Lung (tissue), 12 donors: ENCODE data around the gene PHLDB2. TPM values are rescaled to one million over a fixed set of nuclear protein-coding genes. Genes with fewer than 3 reads are reported as not detected.

ENCODE experiments used
- ATAC-seq: fragments of 200-7000 bp; cut with Tn5 transposase; one replicate; pipeline ENCODE4 v1.9.1; 2020; ENCODE audit warnings: moderate number of reproducible peaks; ENCODE audit not compliant: insufficient read depth, low FRiP score
- DNase-seq, 3 donors: peaks; one replicate each; pipeline ENCODE4 v3.0.0-alpha.2; 2013 to 2017
- H3K27ac ChIP-seq, 2 donors: one replicate each; pipeline ENCODE4 v1.5.1; 2013; ENCODE audit warnings: mild to moderate bottlenecking in 2 of 2, moderate library complexity in 2 of 2, control low read depth in 1 of 2, inconsistent platforms in 1 of 2, low read depth in 1 of 2, low read length in 1 of 2
- H3K27me3 ChIP-seq, 3 donors: one replicate each; pipeline ENCODE4 v1.5.1; 2013; ENCODE audit warnings: low read length in 2 of 3; ENCODE audit not compliant: control insufficient read depth in 3 of 3, insufficient read depth in 3 of 3
- H3K36me3 ChIP-seq, 4 donors: one replicate each; pipeline ENCODE4 v1.5.1; 2013; ENCODE audit warnings: low read length in 4 of 4, mild to moderate bottlenecking in 1 of 4, moderate library complexity in 1 of 4; ENCODE audit not compliant: control insufficient read depth in 4 of 4, insufficient read depth in 4 of 4
- H3K4me1 ChIP-seq, 5 donors: one replicate each; pipeline ENCODE4 v1.5.1; 2013; ENCODE audit warnings: low read length in 5 of 5, mild to moderate bottlenecking in 2 of 5, moderate library complexity in 1 of 5; ENCODE audit not compliant: control insufficient read depth in 5 of 5, insufficient read depth in 5 of 5
- H3K4me3 ChIP-seq: one replicate; pipeline ENCODE4 v1.5.1; 2013; ENCODE audit warnings: mild to moderate bottlenecking, control low read depth, moderate library complexity
- H3K9ac ChIP-seq, 2 donors: one replicate each; pipeline ENCODE4 v1.5.1; 2013; ENCODE audit warnings: low read length in 2 of 2, control low read depth in 1 of 2; ENCODE audit not compliant: insufficient read depth in 1 of 2
- H3K9me3 ChIP-seq, 4 donors: one replicate each; pipeline ENCODE4 v1.5.1; 2013; ENCODE audit warnings: low read length in 3 of 4, mild to moderate bottlenecking in 1 of 4, moderate library complexity in 1 of 4; ENCODE audit not compliant: control insufficient read depth in 4 of 4, insufficient read depth in 3 of 4
- WGBS, 2 donors: extraction: QIAGEN DNeasy Blood & Tissue Kit; methylation state at CpG; one replicate each; pipeline ENCODE4 v1.1.7; 2013; 5-methylcytosine and 5-hydroxymethylcytosine counted together
- polyA plus RNA-seq, 2 donors: library from polyadenylated mRNA; stranded (reverse); fragments of 200-250 nt; gene quantifications; one replicate each; pipeline ENCODE4 v1.2.1, GENCODE V29; 2013
- total RNA-seq, 2 donors: library from RNA; depleted of rRNA in 1 of 2; stranded (reverse); fragments of >200 nt in 1 of 2; gene quantifications; one replicate each; pipeline ENCODE4 v1.2.1, GENCODE V29; 2014 to 2021
- TF ChIP-seq, protein P1 (sequence below): IDR thresholded peaks from 2 replicates; pipeline ENCODE4 v1.5.1; 2012; ENCODE audit warnings: mild to moderate bottlenecking; ENCODE audit errors: control extremely low read depth, extremely low read depth
- donor health status: control.
- donor health status: control.
- donor health status: Bipolar disorder and iron deficiency.
- donor health status: healthy.
- donor health status: DM: yes; HTN: yes; CAD: no.

Gene PHLDB2
- total and polyA plus RNA-seq, 4 donors: 14.4 to 58.1 (median 26.7) TPM

DNA sequence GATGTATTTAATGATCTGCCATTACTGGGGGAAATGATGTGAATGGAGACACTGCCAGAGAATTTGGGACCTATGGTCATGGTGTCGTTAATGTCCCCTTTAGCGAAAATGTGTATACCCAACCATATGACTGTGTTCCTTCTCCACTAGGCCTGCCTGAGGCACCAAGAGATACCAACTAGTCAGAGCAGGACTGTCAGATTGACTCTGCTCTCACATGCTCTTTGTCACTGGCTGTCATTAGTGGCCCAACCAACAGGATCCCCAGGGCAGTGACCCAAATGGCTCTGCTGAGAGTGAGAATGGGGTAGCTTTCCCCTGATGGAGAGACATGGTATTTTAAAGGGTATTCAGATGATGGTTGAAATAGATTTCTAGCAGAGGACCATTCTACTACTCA, 142.5 kb downstream of the PHLDB2 start:
- Histone ChIP-seq H3K36me3 (no peaks in the 10 kb centered on the region), H3K27me3 (no peaks in the 10 kb centered on the region), H3K4me3 (no peak overlapping the region), H3K4me1 (peaks cover 0 to 45% (median 7%) of the 10 kb centered on the region in 5 donors), H3K9ac (no peak overlapping the region), H3K9me3 (no peaks in the 10 kb centered on the region), H3K27ac (no peak overlapping the region)
- ATAC-seq (no peak), DNase-seq (no peak)
- TF ChIP-seq, protein P1, sequence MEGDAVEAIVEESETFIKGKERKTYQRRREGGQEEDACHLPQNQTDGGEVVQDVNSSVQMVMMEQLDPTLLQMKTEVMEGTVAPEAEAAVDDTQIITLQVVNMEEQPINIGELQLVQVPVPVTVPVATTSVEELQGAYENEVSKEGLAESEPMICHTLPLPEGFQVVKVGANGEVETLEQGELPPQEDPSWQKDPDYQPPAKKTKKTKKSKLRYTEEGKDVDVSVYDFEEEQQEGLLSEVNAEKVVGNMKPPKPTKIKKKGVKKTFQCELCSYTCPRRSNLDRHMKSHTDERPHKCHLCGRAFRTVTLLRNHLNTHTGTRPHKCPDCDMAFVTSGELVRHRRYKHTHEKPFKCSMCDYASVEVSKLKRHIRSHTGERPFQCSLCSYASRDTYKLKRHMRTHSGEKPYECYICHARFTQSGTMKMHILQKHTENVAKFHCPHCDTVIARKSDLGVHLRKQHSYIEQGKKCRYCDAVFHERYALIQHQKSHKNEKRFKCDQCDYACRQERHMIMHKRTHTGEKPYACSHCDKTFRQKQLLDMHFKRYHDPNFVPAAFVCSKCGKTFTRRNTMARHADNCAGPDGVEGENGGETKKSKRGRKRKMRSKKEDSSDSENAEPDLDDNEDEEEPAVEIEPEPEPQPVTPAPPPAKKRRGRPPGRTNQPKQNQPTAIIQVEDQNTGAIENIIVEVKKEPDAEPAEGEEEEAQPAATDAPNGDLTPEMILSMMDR: no peak
- 96 to 97% methylated on average over 2 of the region's 2 CpGs for WGBS, 2 donors

- no peaks in the 10 kb centered on the region for H3K36me3 ChIP-seq
- no peak for ATAC-seq
- H3K4me1 ChIP-seq: peaks cover 0 to 53% (median 9%) of the 10 kb centered on the region in 5 donors
- no peak for DNase-seq
- H3K27me3 ChIP-seq: no peaks in the 10 kb centered on the region
- H3K9ac ChIP-seq: no peak overlapping the region
- no peaks in the 10 kb centered on the region for H3K9me3 ChIP-seq
- TF ChIP-seq, protein P1: no peak
- H3K27ac ChIP-seq: no peak overlapping the region
- no peak overlapping the region for H3K4me3 ChIP-seq
- 74 to 81% methylated on average over 8 of the region's 8 CpGs for WGBS, 2 donors
Observed at GRCh38 chr3:112002096-112002971, 143.3 kb downstream of the PHLDB2 start.

DNA sequence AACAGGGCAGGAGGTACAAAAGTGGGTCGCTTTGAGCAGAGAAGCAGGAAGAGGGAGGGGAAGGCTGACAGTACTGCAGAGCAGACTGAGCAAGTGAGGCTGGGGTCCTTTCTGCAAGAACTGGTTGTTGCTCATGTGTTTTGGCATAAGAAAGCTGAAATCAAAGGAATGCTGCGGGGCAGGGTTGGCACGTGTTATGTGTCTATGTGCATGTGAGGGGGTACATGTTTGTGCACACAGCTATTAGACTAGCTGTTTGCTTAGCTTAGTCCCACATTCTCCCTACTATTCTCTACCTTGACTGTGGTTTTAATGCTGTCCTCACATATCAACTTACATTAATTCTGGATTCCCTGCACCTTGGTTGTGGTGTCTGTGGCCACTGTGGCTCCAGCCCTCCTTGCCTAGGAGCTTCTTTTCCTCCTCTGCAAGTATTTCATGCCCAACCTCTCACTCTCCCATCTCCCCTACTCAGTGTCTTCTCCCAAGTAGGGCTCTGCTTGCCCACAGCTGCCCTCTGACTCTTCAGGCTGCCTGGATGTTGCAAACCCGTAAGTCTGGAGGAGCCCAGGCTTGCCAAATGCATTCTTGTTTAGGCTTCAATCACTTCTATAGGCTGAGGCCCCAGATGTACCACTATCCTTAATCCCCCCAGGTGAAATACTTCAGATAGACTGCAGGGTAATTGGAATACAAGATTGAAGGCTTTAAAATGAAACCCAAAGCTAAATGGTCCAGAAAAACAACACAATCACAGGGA, 144.4 kb downstream of the PHLDB2 start:
- Histone ChIP-seq H3K4me3 (no peak overlapping the region), H3K27me3 (no peaks in the 10 kb centered on the region), H3K27ac (no peak overlapping the region), H3K9ac (no peak overlapping the region), H3K36me3 (no peaks in the 10 kb centered on the region), H3K9me3 (no peaks in the 10 kb centered on the region), H3K4me1 (peaks cover 0 to 63% (median 13%) of the 10 kb centered on the region in 5 donors)
- no peak for ATAC-seq
- 88 to 90% methylated on average over 4 of the region's 4 CpGs for WGBS, 2 donors
- DNase-seq: peak in 2 of 3 donors; percentile 40 to 66
- TF ChIP-seq, protein P1: no peak
